ENCODE results near the gene EP400. TPM values are rescaled to one million over a fixed set of nuclear protein-coding genes. Genes with fewer than 3 reads are reported as not detected.

The EP400 gene
- total RNA-seq, 1 donor from 2014 or later, result 8.8 TPM

DNA sequence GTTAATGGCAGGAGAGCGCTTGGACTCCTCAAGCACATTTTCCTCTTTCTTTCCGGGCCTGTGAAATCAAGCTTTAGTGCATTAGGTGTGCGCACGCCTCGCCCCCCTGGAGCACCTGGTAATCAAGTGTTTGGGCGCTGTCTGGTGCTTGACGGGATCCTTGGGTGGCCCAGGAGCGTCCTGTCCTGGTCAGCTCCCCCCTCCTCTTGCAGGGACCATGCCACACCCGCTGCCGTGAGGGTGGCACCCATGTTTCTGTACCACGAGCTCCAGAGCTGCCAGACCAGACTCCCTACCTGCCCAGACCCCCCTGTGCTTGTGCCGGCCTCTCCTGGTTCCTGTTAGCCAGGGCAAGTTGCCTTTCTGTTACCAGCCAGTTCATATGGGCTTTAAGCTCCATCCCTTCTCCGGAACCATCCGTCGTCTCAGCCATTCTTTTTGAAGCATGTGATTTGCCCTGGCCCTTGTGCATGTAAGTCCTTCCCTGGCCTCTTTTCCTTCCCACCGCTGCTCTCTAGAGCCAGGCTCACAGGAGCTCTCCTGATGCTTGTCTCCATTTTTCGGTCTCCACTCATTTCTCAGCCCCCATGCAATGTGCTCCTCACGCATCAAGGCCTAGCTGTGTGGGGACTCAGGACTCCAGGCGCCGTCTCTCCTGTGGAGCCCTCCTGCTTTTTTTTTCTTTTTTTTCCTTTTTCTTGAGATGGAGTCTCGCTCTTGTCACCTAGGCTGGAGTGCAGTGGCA is 66.1 kb downstream of the EP400 start:
- no peak for DNase-seq (ENCODE audit: low read depth, low spot score)

DNA sequence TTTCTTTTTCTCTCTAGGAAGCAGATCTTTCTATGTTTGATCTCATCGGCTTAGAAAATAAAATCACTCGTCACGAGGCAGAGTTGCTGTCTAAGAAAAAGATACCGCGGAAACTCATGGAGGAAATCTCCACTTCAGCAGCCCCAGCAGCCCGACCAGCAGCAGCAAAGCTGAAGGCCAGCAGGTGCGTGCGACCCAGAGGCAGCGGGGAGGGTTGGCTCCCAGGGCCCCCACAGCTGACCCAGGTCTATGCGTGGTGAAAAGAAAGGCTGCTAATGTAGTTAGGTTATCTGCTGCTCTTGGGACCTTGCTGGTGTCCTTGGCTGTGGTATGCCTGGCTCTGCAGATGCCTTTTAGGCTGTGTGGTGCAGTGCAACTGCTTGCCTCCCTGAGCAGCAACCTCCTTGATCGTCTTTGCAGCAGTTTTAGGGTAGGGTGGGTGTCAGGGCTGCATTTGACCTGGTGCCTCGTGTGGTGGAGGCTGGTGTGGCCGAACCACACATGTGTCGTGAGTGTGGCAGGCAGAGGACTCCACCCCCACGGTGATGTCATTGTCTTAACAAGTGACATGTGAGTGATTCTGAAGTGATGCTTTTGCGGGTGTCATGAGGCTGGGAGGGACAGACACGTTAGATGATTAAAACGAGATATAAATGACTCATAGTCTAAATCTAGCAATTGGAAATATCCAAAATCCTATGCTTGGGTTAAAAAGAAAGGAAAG is 68.6 kb downstream of the EP400 start:
- DNase-seq (ENCODE audit: low read depth, low spot score), result no peak

DNA sequence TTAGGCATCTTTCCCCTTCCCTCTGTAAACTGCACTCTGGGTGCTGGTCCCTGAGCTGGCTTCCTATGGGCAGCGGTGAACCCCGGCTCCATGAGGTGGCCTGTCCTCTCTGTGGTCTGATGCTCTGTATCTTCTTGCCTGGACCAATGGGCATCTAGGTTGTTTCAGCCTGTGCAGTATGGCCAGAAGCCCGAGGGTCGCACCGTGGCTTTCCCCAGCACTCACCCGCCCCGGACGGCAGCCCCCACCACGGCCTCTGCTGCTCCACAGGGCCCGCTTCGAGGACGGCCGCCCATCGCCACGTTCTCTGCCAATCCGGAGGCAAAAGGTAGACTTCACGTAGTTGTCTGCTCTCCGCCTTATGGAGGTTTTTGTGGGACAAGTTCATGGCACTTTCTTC is 70.1 kb downstream of the EP400 start:
- no peak for DNase-seq (ENCODE audit: low read depth, low spot score)

DNA sequence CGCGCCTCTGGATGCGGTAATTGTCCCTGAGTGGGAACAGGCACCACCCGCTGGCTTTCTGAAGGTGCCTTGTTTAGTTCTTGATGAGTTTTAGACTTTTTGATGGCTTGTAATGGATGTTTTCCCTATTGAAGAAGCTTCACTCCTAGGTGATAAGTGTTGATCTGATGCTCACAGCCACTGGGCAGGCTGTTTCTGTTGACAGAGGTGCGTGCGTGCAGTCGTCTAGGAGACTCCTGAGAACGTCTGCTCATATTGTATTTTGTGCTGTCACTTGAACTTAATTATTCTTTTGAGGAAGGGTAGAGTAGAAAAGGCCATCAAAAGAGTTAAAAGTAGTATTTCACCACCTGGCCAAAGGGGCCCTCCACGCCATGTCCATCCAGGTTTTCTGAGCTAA is 70.5 kb downstream of the EP400 start:
- DNase-seq (ENCODE audit: low read depth, low spot score), result no peak

DNA sequence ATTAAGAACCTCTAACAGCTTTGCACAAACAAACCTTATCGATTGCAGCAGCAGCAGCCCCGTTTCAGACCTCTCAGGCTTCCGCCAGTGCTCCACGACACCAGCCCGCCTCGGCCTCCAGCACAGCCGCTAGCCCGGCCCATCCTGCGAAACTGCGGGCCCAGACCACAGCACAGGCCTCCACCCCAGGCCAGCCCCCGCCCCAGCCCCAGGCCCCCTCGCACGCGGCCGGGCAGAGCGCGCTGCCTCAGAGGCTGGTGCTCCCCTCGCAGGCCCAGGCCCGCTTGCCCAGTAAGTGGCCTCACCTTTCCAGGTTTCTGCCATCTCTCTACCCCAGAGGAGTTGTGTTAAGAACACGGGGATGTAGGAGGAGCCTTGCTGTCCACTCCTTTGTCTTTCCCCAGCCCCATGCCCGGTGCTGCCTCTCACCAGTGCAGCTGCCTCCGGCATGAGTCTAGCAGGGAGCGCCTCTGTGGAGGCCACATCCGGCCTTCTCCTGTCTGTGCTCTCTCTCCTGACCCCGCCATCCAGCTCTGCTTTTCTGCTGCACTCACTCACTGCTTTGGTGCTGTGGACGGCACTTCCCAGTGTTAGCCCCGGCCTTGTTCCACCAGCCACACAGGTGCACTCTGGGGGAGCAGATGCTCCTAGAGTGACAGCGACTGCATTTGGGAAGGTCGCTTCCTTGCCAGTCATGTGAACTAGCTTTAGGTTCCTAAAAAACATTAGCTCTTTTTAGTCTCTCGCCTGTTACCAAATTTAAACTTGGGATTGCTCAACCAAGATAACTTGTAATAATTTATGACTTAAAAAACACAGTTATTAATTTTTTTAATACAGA is 71.5 kb downstream of the EP400 start:
- no peak for DNase-seq (ENCODE audit: low read depth, low spot score)

DNA sequence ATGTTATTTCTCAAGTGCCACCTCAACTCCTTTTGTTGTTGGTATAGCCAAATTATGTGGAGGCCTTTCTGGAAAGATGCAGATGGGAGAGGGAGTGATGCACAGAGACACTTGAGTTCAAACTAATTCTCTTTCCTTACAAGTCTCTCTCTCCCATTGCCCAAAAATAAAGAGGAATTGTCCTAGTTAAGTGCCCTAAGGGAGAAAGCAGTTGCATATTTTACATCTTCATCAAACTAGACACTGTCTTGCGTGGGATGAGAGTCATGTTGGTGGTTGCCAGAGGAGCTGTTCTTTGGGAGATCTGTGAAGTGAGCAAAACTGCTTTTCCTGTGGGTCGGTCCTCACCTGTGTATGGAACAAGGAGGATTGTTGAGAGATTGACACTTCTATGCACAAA is 72.2 kb downstream of the EP400 start:
- DNase-seq (ENCODE audit: low read depth, low spot score), result no peak

DNA sequence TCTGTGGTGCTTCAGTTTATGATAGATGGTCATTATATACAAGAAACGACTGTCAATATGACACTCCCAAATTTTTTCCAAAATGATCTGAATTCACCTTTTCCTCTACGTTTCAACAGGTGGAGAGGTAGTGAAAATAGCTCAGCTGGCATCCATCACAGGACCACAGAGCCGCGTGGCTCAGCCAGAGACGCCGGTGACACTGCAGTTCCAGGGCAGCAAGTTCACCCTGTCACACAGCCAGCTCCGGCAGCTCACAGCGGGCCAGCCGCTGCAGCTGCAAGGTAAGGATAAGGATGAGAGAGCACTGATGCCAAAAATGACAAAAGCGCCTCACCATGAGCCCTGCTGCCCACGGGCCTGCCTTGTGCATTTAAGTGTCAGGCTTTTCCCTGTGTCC is 73.9 kb downstream of the EP400 start:
- no peak for DNase-seq (ENCODE audit: low read depth, low spot score)

DNA sequence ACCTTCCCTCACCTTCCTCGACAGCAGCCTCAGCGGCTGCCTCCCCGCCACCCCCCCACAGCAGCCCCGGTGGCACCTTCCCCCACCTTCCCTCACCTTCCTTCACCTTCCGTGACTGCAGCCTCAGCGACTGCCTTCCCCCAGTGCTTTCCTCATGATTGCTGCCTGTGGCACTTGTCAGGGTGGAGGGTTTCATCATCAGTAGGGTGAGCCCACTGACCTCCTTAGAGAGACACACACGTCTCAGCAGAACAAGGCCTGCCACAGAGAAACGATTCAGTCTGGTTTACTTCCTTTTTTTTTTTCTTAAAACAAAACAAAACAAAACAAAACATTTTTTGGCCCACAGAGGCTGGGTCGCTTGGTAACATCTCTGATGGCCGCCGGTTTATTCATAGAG is 75.0 kb downstream of the EP400 start:
- DNase-seq (ENCODE audit: low read depth, low spot score), result no peak

DNA sequence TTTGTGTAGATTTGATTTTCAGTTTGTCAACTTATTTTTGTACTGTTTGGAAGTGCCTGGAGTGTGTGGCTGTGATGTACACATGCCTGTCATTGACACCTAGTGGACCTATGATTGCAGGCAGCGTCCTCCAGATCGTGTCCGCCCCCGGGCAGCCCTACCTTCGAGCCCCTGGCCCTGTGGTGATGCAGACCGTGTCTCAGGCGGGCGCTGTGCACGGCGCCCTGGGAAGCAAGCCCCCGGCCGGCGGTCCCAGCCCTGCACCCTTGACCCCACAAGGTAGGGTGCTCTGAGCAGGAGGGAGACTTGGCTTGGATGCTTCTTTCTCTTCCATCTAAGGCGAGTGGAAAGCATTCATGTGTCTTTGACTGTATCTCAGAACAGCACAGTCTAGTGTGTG is 75.8 kb downstream of the EP400 start:
- no peak for DNase-seq (ENCODE audit: low read depth, low spot score)

DNA sequence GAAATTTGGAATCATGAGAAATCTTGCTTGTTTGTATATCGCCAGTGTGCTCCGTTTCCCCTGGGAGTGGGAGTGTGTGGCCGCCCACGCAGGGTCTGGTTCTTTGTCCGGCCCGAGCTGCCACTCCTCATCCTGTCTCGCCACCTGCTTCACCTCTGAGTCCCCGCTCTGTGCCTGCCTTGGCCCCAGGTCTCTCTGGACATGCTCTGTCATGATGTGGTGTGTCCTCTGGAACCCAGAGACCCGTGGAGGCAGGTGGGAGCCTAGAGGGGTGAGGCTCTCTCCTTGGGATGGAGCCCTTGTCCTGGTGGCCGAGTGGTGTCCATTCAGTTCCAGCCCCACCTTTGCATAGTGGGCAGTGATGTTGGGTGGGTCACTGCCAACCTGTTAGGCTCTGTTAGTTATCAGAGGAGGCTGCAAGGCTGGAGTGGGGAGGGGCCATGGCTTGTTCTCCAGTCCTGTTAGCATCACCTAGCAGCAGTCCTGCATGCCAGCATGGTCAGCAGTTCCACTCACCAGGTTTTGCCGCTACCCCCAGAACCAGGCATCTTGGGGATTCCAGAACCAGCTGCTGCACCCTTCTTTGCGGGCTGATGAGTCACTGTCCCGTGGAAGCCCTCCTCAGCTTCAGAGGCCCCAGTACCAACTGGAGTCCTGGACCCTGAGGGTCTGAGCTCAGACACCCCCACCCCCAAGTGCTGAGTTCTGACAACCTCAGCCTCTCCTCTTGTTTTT is 76.5 kb downstream of the EP400 start:
- no peak for DNase-seq (ENCODE audit: low read depth, low spot score)

DNA sequence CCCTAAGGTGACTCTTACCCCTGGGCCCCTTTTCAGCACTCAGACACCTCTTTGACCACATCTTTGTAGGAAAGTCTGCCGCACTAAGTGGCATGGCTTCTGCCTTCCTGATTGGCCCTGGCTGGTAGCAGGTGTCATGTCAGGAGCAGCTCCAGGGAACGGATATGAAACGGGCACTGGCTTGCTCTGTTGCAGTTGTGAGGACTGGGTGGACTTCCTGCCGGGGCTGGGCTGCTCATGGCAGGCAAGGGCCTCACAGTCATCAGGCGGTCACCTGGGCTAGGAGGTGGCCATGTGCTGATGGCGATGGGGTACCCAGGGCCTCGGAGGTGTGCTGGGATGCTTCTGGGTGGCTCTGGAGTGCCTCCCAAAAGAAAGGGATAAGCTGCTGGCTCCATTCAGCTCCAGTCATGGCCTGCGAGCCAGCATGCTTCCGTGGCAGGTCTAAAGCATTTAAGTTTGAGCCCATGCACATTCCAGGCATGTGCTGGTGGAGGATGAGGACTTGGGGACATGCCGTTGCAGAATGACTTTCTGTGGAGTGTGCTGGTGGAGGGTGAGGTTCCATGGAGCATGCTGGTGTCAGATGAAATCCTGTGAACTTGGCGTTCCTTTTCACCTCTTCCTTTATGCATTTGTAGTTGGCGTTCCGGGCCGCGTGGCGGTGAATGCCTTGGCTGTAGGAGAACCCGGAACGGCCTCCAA is 77.2 kb downstream of the EP400 start:
- no peak for DNase-seq (ENCODE audit: low read depth, low spot score)

DNA sequence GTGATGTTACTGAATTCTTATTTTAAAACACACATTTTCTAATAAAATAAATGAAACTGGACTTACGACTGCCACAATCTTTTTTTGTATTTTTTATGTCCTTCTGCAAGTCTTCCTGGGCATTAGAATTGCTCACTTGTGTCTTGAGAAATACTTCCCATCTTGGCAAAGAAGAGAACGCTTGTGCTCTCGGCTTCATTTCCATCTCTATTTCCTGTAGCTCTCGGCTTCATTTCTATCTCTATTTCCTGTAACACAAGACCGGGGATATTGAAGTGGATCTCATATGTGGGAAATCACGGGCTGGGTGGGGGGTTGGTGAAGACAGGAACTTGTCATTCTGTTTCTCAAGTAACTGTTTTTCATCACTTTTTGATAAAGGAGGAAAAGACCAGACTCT is 77.9 kb downstream of the EP400 start:
- DNase-seq (ENCODE audit: low read depth, low spot score), result no peak

DNA sequence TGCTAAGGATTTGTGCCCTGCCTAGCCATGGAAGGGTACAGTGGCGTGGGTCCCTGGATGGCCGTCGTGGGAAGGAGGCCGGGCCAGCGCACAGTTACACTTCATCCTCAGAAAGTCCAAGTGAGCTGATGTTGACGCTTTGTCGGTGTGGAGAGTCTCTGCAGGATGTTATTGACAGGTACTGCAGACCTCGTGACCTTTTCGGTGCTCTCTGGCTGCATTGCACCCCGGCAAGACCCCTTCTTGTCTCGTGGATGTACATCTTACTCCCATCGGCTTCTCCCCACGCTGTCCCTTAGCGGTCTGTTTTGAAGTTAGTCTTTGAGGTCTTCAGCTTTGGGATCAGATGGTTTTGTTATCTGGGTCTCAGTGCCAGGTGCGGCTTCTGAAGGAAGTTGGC is 78.4 kb downstream of the EP400 start:
- no peak for DNase-seq (ENCODE audit: low read depth, low spot score)

DNA sequence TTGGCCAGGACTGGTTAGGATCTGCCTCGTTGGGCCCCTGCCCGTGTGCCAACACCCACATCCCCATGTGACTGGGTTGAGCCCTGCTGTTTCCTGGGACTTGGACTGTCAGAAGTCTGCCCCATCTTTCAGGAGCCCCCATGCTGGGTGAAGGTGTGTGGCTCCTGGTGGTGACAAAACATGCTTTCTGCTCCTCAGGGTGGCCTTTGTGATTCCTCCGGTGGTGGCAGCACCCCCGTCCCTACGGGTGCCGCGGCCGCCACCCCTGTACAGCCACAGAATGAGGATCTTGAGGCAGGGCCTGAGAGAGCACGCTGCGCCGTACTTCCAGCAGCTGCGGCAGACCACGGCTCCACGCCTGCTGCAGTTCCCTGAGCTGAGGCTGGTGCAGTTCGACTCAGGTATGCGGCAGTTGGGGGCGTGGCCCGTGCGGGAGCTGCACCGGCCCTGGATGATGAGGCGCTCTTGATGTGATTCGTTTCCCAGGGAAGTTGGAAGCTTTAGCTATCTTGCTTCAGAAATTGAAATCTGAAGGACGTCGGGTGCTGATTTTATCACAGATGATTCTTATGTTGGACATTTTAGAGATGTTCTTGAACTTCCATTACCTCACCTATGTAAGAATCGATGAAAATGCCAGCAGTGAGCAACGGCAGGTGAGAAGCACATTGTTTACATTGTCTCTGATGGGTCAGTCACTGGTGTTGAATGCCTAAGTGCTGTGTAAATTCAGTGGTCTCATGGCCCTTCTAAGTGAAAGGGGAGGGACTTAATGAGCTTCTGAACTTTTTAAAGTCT is 80.0 kb downstream of the EP400 start:
- no peak for DNase-seq (ENCODE audit: low read depth, low spot score)

DNA sequence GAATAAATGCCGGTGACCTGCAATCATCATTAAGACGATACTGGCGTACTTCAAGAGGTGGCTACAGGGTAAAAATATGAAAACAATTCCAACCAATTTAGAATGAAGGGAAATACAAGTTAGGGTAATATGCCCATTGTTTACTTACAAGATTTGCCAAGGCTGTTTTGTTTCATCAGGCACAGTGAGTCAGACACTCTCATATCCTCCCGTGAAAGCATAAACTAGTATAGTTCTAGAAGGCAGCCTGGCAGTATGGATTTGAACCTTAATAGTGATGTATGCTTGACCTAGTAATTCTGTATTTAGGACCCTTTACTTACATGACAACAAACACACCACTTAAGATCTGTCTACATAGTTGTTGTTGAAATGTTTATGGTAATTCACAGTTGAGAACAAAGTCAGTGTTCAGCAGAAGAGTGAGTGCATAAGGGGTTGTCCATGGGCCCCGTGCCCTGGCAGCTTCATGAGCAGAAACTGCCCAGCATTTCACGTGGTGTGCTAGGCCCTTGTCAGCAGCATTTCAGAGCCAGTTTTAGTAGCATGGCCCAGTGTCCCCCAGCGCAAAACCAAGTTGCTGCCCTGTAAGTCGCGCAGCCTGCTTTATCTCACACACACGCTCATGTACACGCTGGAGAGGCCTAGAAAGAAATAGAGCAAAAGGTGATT is 80.8 kb downstream of the EP400 start:
- peak; percentile 60 for DNase-seq (ENCODE audit: low read depth, low spot score)

DNA sequence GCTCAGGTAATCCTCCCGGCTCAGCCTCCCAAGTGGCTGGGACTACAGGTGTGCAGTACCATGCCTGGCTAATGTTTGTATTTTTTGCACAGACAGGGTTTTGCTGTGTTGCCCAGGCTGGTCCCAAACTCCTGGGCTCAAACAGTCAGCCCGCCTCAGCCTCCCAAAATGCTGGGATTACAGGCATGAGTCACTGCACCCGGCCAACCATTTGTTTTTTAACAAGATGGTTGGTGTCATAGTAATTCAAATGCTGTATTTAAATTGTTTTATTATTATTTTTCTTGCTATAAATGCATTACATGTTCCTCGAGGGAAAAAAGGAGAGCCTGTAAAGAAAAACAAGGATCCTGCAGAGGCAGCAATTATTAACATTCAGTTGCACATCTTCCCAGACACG is 83.9 kb downstream of the EP400 start:
- no peak for DNase-seq (ENCODE audit: low read depth, low spot score)

DNA sequence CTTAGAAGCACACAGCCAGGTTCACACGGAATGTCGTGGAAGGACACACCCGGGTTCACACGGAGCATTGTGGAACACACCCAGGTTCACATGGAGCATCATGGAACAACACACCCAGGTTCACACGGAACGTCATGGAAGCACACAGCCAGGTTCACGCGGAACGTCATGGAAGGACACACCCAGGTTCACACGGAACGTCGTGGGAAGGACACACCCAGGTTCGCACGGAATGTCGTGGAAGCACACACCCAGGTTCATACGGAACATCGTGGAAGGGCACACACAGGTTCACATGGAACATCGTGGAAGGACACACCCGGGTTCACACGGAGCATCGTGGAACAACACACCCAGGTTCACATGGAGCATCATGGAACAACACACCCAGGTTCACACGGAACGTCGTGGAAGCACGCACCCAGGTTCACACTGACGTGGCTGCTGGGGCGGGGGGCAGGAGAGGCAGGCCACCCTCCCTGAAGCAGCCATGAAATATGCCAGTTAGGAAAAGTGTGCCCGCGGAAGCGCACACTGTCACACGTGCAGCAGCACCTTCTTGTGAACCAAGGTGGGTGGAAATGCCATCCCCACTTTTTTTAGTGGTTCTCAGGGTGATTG is 86.4 kb downstream of the EP400 start:
- DNase-seq (ENCODE audit: low read depth, low spot score), result no peak

DNA sequence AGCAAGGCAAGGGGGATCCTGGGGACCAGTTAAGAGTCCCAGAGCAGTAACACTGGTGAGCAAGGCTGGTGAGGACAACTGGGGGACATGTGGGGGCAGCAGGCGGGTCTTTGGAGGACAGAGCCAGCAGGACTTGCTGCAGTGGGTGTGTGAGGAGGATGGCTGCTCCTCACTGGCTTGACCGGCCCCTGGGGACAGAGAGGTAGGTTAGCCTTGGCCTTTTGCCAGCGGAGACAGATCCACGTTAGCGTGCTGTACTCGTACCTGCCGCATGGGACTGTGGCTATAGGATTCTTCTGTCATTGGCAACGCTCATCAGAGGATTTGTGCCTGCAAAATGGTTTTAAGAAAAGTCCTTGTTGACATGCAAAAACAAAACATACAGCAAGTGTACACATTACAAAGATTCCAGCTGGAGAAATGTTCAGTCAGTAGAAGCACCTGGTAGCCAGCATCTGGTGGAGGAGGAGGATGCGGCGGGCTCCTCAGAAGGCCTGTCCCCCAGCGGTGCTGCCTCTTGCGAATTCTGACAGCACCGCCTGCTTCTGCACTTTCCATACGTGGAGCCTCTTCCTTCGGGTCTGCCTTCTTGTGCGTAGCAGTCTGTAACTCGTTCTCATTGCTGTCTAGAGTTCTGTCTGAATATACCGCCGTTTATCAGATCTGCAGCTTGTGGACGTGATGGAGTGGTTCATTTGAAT is 91.3 kb downstream of the EP400 start:
- DNase-seq (ENCODE audit: low read depth, low spot score), result no peak

DNA sequence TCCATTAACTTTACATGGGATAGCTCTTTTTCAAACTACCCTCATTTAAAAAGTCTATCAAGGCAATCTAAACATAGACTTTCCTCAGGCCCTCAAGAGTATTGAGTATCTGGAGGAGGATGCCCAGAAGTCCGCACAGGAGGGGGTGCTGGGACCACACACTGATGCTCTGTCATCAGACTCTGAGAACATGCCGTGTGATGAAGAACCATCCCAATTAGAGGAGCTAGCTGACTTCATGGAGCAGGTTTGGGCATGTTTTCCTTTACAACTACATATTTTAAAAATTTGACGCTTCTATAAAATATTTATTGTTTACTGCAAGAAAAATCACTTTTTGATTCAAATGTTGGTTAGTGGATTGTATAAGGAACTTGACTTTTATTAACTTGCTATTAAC is 93.5 kb downstream of the EP400 start:
- DNase-seq (ENCODE audit: low read depth, low spot score), result no peak

Data from pulmonary artery endothelial cell (primary cell).